Raji (cell line): ENCODE data around the gene TPRA1.

Experiments used
- POLR2A ChIP-seq: IDR thresholded peaks from 2 replicates; pipeline ENCODE4 v1.6.1; 2011; ENCODE audit warnings: low read depth, low read length, control low read depth; ENCODE audit not compliant: insufficient read depth

Gene TPRA1

GRCh38 chr3:127544192-127544802, 46.2 kb downstream of the TPRA1 start:
- TF ChIP-seq POLR2A, result no peak

- no peak for TF ChIP-seq POLR2A
These were observed 47.1 kb downstream of the TPRA1 start for GRCh38 chr3:127543441-127543840.

- no peak for TF ChIP-seq POLR2A
These were observed 48.0 kb downstream of the TPRA1 start for GRCh38 chr3:127542441-127542952.

- no peak for TF ChIP-seq POLR2A
These were observed 49.2 kb downstream of the TPRA1 start for GRCh38 chr3:127541320-127541719.

GRCh38 chr3:127539366-127540060, 51.0 kb downstream of the TPRA1 start:
- no peak for TF ChIP-seq POLR2A

GRCh38 chr3:127538569-127538968, 52.0 kb downstream of the TPRA1 start:
- no peak for TF ChIP-seq POLR2A

GRCh38 chr3:127536830-127537812, 53.4 kb downstream of the TPRA1 start:
- TF ChIP-seq POLR2A, result no peak

GRCh38 chr3:127535901-127536829, 54.4 kb downstream of the TPRA1 start:
- TF ChIP-seq POLR2A, result no peak

GRCh38 chr3:127535106-127535785, 55.3 kb downstream of the TPRA1 start:
- no peak for TF ChIP-seq POLR2A

GRCh38 chr3:127534564-127534963, 56.0 kb downstream of the TPRA1 start:
- TF ChIP-seq POLR2A, result no peak

GRCh38 chr3:127534161-127534451, 56.4 kb downstream of the TPRA1 start:
- no peak for TF ChIP-seq POLR2A

- no peak for TF ChIP-seq POLR2A
These were observed 57.9 kb downstream of the TPRA1 start for GRCh38 chr3:127532561-127533203.

- TF ChIP-seq POLR2A, result no peak
These were observed 58.7 kb downstream of the TPRA1 start for GRCh38 chr3:127531821-127532220.
